ENCODE measurements around the gene GSK3B. TPM values are rescaled to one million over a fixed set of nuclear protein-coding genes. Genes with fewer than 3 reads are reported as not detected.
A peak's percentile ranks its signal among the peaks of the same experiment; 100 is the strongest.

Gene GSK3B
- total RNA-seq, 1 experiment from 2014 or later = 61.7 TPM

DNA sequence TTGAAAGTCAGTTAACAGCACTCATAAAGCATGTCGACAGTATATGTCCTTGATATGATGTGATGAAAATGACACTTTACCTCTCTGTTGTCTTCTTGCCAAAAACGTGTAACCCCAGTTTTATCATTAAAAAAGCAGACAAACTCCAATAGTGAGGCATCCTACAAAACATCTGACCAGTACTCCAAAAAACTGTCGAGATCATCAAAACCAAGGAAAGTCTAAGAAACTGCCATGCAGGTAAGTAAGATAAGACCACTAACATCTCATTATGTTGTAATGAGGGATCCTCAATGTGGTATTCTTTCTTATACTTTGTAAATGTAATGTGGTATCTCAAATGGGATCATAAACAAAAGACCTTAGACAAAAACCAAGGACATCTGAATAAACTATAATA lies 160.0 kb downstream of the GSK3B start:
- DNase-seq (ENCODE audit: low read depth) = no peak

- DNase-seq (ENCODE audit: low read depth) = no peak
These were observed 161.0 kb downstream of the GSK3B start for GRCh38 chr3:119933207-119933606.

GRCh38 chr3:119930286-119930685 lies 164.0 kb downstream of the GSK3B start:
- DNase-seq (ENCODE audit: low read depth) = no peak

DNA sequence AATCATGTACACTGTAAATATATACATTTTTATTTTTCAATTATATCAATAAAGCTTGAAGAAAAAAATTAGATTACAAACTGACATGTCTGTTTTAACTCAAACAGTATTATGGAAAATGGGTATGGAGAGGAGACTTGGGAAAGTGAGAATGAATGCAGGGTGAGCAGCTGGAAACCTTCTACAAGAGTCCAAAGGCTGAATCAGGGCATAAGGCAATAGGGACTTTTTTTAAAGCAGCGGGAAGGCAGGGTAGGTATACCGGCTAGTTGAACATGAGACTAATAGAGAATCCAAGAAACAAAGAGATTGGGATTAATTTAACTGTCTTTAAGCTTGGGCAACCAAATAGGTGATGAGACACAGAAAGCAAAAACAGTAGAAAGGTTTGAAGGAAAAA lies 167.1 kb downstream of the GSK3B start:
- no peak for DNase-seq (ENCODE audit: low read depth)

- DNase-seq (ENCODE audit: low read depth) = no peak
These were observed 169.8 kb downstream of the GSK3B start for GRCh38 chr3:119924111-119925094.

GRCh38 chr3:119918992-119919933 lies 175.0 kb downstream of the GSK3B start:
- DNase-seq (ENCODE audit: low read depth) = no peak

GRCh38 chr3:119913021-119913420 lies 181.2 kb downstream of the GSK3B start:
- DNase-seq (ENCODE audit: low read depth) = peak; percentile 29

DNA sequence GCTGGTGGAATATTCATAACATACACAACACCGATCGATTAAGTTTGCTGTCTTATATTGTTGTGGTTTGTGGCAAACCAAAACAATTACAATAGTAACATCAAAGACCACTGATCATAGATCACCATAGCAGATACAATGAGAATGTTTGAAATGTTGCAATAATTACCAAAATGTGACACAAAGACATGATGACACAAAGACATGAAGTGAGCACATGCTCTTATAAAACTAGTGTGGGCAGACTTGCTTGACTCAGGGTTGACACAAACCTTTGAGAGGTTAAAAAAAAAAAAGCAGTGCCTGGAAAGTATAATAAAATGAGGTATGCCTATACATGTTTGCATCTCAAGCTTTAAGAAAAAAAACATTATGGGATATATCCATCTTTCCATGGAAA lies 182.0 kb downstream of the GSK3B start:
- no peak for DNase-seq (ENCODE audit: low read depth)

GRCh38 chr3:119911748-119912147 lies 182.5 kb downstream of the GSK3B start:
- DNase-seq (ENCODE audit: low read depth) = no peak

GRCh38 chr3:119902061-119902460 lies 192.2 kb downstream of the GSK3B start:
- DNase-seq (ENCODE audit: low read depth) = no peak

- DNase-seq (ENCODE audit: low read depth) = no peak
These were observed 193.1 kb downstream of the GSK3B start for GRCh38 chr3:119901148-119901547.

DNA sequence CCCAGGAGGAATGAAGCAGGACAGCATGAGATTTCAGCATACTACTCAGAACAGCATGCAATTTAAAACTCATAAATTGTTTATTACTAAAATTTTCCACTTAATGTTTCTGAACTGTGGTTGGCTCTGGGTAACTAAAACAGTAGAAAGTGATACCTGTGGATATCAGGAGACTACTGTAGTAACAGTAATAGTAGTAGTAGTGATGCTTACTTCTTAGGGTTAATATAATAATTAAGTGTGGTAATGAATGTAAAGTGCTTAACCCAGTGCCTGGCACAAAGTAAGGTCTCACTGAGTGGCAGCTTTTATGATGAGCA lies 195.1 kb downstream of the GSK3B start:
- DNase-seq (ENCODE audit: low read depth) = no peak

GRCh38 chr3:119898478-119899191 lies 195.6 kb downstream of the GSK3B start:
- DNase-seq (ENCODE audit: low read depth) = peak; percentile 42

GRCh38 chr3:119894195-119894594 lies 200.1 kb downstream of the GSK3B start:
- DNase-seq (ENCODE audit: low read depth) = no peak

DNA sequence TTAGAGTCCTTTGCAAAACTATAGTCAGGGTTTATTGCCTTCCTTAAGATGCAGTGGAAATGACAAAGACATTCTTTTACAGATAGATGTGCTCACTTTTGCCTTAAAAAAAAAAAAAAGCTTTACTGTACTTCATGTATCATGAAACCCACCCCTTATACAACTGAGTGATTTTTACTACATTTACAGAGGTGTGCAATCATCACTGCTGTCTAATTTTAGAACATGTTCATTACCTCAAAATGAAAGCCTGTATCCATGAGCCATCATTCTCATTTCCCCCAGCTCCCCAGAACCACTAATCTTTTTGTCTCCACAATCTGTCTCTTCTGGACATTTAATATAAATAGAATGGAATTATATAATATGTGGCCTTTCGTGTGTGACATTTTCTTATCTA lies 200.5 kb downstream of the GSK3B start:
- DNase-seq (ENCODE audit: low read depth) = no peak

GRCh38 chr3:119891944-119892721 lies 202.1 kb downstream of the GSK3B start:
- peak; percentile 64 for DNase-seq (ENCODE audit: low read depth)

- DNase-seq (ENCODE audit: low read depth) = peak; percentile 15
These were observed 205.6 kb downstream of the GSK3B start for GRCh38 chr3:119888681-119889080.

DNA sequence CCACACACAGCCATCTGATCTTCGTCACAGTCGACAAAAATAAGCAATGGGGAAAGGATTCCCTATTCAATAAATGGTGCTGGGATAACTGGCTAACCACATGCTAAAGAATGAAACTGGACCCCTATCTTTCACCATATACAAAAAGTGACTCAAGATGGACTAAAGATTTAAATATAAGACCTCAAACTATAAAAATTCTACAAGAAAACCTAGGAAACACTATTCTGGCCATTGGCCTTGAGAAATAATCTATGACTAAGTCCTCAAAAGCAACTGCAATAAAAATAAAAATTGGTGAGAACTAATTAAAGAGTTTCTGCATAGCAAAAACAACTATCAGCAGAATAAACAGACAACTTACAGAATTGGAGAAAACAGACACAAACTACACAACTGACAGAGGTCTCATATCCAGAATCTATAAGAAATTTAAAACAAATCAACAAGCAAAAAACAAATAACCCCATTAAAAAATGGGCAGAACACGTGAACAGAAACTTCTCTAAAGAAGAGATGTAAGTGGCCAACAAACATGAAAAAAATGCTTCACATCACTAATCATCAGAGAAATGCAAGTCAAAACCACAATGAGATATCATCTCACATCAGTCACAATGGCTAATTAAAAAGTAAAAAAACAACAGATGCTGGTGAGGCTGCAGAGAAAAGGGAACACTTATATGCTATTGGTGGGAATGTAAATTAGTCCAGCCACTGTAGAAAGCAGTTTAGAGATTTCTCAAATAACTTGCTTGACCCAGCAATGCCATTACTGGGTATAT lies 208.3 kb downstream of the GSK3B start:
- peak; percentile 85 for DNase-seq (ENCODE audit: low read depth)

DNA sequence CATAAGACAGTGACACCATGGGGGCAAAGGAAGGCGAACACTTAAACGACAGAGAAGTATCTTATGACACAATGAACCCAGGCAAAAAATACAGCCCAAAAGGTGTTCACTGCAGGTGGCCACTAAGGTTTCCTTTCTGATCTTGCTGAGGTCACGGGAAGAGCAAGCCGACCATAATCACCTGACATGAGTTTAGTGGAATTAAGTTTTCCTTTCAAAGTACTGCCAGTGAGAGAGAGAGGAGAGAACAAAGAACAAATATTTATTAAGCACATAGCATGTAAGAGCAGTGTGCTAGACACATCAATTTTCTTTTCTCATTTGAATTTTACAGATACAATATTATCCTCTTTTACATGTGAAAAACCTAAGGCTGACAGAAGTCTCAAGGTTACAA lies 210.1 kb downstream of the GSK3B start:
- DNase-seq (ENCODE audit: low read depth) = no peak

- DNase-seq (ENCODE audit: low read depth) = no peak
These were observed 210.6 kb downstream of the GSK3B start for GRCh38 chr3:119883461-119884160.

Measured in M059J (cell line).